GM19438 (cell line): ENCODE results near the gene SH2D6.
"Not testable (repeated sequence)": the region's sequence is repeated elsewhere in the genome, so short reads cannot be mapped to it uniquely, and the experiment has no call there.

Source experiments
- ATAC-seq: cut with Tn5 transposase; IDR thresholded peaks from one replicate; pipeline ENCODE4 v1.9.1; 2021; ENCODE audit warnings: low read depth; ENCODE audit not compliant: unreplicated experiment

SH2D6 gene

DNA sequence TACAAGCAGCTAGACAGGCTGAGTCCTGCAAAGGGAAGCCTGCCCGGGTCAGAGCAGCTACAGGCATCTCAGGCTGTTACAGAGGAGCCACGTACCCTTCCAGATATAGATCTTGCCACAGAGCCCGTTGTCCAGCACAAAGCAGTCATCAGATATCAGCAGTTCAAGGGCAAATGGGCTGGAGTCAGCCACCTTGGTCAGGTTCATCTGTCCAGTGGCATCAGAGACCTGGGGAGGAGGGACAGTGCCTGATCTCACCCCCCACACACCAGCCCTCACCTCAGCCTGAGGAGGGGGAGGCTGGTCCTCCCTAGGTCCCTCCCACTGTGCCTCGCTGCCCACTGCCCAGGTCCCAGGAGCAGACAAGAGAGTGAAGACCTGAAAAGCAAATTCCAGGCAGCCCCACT, 20.6 kb upstream of the SH2D6 start:
- ATAC-seq, result no peak

DNA sequence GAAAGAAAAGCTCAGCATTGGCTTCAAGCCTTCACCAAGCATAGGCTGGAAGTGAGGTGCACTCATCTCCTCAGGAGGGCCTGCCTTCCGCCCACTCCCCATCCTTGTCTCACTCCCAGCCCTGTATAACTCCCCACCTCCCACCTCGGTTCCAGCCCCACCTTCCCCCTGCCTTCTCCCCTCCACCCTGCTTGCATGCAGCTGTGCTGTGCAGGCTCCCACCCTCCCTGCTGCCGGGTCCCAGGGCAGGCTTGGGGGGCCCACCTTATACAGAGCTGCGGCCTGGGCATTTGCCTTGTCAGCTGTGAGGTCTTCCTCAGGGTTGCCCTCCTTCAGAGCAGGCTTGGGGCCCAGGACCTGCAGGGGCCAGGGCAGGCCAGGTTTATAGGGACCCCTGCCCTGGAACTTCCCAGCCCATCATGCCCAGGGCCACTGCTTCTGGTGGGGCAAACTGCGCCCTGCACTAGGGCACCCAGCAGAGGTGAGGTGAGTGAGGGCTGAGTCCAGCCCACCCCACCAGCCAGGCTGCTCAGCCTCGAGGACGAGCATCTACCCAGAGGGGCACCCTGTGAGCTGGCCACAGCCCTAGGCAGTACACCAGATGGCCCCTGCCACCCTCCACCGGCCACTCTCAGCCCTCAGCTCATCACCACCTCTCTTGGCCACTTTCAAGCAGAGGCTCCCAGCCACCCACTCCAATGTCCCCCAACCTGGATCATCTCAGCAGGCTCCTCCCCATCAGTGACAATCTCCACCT, 19.9 kb upstream of the SH2D6 start:
- no peak for ATAC-seq

DNA sequence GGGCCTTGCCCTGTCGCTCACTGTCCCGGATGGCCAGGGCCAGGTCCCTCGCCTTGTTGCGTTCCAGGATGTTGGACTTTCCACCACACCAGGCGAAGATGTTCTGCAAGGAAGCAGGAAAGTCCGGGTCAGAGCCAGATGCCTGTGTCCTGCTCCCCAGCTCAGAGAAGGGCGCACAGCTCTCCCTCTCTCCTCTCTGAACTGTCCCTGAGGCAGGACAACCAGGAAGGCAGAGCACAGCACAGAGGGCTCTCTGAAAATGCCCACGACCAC, 19.4 kb upstream of the SH2D6 start:
- ATAC-seq, result no peak

DNA sequence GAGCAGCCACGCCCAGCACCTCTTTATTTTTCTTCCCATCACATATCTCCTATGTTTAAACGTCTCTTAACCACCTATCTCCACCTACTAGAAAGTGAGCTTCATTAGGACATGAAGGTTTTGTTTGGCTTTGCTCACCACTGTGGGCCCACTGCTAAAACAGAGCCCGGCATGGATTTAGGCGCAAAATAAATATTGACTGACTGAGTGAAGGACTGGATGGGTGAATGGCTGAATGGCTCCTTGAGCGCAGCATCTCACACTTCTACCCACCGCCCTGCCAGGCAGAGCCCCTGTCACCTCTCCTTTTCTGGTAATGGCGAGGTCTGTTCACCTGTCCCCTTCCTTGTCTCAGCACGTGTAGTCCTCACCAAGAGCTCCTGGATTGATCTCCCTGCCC, 18.5 kb upstream of the SH2D6 start:
- no peak for ATAC-seq

DNA sequence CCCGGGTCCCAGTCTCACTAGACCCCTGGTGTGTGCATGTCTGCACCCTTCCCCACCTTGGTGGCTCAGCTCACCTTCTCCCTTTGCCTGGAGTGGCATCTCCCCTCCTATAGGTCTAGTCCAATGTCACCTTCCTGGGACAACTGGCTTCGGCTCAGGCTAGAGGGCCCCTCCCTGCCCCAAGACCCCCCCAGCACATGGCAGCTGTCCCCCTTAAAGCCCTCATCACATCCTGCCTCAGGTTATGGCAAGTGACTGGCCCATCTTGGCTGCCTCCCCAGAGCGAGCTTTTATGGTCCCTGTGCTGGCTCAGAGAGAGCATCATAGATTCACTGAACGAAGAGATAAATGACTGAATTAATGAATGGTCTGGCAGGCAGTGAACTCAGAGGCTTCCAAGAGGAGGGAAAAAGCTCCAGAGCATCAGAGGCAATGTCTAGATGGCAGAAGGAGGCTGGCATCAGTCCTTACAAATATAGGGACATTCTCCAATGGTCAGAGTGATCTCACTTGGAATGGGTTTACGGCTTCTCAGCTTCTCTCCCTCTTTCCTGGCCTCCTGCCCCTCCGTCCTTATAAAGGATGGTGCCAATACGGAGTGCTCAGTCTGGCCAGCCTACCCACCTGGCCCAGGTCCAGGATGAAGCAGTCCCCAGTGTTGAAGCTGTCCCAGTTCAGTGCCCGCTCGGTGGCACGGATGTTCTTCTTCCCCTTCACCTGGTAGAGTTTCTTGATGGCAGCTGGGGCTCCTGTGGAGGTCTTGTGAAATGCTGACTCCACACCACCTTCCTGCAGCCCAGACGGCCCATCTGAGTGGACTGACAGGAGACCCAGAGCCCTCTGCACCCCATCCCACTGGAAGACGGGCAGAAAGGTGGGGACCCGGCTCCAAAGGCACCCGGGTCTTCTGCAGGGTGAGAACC, 17.7 kb upstream of the SH2D6 start:
- no peak for ATAC-seq

DNA sequence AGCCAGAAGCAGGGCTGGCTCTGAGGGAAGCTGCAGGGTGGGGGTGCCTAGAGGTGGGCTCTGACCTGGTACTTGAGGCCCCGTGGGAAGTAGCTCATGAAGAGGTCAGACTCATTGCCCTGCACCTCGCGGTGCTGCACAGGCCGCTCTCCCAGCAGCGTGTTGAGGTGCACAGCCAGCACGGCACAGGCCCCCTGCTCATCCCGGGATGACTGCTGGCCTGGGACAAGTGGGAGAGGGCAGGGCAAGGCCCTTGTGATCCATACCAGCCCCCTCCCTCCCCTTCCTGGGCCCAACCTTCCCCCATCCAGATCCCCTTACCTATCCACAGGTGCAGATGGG, 17.1 kb upstream of the SH2D6 start:
- ATAC-seq, result no peak

DNA sequence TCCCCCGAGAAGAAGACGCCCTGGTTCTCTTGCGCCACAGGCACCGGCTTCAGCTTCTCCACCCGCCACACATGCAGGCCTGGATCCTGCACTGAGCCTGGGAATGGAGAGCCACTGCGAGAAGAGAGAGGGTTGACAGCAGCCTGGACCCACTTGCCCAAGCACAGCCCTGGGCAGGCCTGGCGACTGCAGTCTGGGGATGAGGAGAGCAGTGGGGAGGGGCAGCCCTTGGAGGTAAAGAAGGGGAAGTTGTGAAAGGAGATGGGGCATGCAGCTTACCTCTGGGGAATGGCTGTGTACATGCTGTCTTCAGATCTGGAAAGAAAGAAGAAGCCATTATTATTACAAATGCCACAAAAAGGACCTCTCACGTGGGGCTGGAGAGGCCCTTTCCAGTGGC, 16.7 kb upstream of the SH2D6 start:
- no peak for ATAC-seq

DNA sequence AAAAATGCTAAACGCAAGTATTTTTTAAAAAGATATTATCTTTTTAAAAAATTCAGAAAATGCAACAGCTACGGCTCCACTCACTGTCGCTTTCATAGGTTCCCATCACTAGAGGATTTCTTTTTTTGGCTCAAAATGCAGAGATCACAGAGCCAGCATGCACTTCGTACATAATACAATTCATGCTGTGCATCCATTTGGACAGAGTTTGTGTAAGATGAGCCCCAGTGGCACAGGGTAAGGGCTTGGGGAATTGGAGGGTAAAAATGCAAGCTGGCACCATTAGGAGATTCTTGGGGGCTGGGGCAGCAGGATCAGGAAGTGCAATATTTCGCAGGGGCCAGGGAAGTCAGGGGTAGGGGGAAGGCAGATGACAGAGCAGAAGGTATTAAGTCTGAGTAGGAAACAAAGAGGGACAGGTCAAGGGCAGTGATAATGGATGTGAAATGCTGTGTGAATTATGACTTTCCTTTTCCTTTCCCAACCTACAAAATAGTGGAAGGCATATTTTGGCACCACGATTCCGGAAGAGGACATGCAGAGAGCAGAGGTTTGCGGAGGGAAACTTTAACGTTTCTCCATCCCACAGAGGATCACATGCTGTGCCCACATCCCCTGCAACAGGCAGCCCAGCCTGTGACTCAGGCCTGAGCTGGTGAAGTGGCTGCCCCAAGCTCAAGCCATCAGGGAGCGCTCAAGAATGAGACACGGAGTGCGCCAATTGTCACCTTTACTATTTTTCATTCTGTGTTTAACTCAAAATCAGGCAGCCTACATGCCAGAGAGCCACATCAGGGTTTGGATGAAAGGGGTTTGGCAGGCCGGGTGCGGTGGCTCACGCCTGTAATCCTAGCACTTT, 13.1 kb upstream of the SH2D6 start:
- ATAC-seq, result peak; percentile 45

DNA sequence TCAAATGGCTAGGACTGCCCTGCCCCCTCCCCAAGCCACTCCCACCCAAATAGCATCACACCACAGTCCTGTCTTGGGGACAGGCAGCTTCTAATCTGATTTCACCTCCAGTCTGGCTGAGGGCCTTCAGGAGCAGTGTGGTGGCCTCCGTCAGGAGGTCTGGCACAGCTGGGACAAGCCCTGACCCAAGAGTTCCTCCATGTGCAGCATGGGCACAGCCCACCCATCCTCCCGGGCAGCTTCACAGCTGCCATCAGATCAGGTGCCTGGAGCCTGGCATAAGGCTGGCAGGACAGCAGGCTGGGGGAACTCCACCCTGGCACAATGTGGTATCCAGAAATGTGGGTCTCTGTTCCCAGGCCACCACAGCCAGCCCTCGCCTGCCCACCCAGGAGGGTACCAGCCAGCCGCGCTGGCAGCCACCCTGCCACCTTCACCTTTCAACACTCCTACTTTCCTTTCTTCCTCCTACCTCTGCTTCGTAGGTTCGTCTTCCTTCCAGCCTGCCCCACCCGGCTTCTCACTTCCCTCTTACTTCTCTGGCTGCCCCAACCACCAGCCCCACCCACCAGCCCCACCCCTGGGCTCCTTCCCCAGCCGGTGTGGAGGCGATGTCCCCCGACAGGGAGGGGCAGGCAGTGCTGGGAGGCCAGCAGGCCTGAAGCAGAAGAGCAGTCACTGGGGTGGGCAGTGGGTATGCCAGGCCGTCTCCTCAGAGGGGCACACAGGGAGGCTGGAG, 8.5 kb upstream of the SH2D6 start, which contains the start of gene CAPG:
Gene CAPG, minus strand, starts transcription at position 522 of the 739 bp plus-strand sequence. CDS start 8,221 bp downstream, outside the sequence.
- peak; percentile 53 for ATAC-seq

DNA sequence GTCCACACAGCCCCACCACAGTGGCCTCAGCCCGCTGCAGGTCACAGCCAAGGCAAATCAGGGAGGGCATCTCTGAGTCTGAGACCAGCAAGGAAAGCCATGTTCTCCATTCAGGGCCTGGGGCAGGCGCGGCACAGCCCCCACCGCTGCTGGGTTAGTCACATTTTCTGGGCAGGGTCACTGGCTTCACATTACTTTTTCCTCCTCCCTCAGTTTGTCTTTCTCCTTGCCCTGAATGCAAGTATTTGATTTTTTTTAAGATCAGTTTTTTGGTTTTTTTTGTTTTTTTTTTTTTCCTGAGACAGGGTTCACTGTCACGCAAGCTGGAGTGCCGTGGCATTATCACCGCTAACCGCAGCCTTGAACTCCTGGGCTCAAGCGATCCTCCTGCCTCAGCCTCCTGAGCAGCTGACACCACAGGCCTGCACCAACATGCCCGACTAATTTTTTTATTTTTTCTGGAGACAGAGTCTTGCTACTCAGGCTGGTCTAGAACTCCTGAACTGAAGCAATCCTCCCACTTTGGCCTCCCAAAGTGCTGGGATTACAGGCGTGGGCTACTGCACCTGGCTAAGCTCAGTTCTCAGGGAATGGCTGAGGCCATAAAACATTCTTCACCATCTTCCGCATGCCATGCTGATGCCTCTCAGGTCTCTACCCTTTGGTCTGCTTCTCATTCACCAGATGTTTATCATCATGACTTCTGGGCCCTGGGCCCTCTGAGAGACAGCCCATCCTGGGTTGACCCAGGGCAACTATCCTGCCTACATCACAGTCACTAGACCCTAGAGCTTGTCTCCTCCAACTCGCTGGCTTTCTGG, 7.7 kb upstream of the SH2D6 start:
- peak; percentile 21 for ATAC-seq

DNA sequence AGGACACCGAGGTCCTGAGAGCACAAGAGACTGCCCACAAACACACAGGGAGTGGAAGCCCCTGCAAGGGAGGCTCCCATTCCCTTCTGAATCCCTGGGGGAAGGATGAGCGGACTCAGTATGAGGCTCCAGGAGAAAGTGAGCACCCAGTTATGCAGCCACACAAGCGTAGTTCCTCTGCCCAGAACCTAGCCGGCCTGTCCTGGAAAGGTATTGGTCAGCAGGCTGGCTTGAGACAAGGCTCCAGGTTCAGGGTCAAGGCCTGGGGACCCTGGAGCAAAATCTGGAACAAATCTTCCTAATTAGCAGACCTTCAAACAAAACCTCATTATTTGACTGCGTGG, 7.1 kb upstream of the SH2D6 start:
- ATAC-seq, result no peak

DNA sequence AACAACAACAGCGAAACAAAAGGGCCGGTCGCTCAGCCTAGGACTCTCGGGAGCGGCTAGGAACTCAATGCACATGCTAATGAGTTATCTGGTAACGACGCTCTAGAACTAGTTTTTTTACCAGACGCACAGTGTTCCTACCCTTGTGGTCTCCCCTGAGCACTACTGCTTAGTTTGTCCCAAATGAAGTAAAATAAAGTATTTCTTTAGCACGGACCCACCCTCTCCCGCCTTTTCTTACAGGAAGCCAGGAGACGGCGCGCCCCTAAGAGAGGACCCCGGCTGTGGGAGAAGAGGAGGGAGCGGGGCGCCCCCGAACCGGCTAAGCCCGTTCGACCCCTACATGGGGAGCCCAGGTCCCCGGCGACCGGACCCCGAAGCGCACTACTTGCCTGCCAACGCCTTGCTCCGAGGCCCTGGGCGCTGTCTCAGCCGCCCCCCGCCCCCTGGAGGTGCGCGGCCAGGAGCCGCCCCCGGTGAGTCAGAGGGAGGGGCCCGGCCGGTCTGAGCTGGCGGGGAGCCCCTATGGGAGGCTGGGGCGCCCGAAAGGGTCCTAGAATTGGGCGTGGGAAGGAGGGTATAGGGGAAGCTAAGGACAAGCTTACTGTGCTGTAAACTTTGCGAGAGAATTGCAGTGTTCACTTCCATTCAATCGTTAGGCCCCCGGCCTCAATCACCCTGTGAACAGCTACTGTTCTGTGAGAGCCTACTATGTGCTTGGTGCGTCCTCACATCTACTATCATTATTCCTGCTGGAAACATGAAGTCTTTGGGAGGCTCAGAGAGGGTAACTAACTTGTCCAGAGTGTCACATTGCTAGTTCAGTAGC, 4.7 kb upstream of the SH2D6 start:
- ATAC-seq, result no peak

DNA sequence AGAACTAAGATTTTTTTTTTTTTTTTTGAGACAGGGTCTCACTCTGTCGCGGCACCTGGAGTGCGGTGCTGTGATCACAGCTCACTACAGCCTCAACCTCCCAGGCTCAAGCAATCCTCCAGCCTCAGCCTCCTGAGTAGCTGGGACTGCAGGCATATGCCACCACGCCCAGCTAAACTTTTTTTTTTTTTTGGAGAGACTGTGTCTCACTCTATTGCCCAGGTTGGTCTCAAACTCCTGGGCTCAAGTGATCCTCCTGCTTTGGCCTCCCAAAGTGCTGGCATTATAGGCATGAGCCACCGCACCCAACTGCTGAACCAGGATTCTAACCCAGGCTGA, 4.1 kb upstream of the SH2D6 start:
- not testable (repeated sequence) for ATAC-seq

DNA sequence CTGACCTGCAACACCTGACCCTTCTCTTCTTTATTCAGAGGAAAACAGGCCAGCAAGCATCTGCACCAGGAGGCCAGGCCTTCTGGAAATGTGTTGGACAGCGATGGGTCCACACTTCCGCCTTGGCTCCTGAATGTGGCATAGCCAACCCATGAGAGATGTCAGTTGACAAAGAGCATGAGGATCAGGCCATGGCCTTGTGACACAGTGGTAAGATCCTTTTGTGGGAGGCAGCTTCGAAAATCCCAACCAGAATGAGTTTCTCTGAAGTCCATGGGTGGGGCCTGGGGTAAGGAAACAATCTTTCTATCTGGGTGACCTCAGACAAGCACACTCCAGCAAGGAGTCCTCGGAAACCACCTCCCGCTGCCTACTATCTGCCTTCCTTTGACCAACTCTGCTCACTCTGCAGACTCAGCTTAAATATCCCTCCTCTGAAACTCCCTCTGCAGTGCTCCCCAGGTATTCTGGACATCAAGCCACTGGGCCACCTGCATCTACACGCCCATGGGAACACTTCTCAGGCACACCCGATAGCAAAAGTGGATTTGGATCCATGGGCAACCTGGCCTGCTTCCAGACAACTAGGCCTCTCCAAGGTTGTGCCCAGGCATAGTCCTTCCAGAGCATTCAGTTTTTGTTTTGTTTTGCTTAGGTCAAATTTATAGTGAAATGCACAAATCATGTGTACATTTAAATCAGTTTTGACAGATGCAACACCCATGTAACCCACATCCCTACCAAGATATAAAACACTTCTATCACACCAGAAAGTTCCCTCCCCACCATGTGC, 3.6 kb upstream of the SH2D6 start:
- no peak for ATAC-seq

DNA sequence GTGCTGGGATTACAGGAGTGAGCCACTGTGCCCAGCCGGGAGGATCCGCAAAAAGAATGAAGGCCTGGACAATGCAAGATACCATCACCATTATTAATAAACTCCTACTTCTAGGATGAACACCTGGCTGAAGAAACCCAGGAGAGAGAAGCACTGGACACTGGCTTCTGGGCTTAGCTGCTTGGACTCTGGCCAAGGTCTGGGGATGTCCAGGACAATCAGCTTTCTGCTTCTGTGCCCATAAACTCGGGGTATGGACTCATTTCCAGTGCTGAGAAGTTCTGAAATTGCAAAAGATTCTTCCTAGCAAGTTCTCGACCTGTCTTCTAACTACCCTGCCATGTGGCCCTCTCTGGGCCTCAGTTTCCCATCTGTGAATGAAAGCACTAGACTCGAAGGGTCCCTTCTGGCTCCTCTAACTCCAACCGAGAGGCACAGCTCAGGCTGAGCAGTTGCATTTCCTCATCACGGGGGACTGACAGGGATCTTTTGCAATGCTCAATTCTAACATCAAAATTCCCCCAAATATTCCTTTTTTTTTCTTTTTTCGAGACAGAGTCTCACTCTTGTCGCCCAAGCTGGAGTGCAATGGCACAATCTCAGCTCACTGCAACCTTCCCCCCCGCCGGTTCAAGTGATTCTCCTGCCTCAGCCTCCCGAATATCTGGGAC, 2.4 kb upstream of the SH2D6 start:
- no peak for ATAC-seq

DNA sequence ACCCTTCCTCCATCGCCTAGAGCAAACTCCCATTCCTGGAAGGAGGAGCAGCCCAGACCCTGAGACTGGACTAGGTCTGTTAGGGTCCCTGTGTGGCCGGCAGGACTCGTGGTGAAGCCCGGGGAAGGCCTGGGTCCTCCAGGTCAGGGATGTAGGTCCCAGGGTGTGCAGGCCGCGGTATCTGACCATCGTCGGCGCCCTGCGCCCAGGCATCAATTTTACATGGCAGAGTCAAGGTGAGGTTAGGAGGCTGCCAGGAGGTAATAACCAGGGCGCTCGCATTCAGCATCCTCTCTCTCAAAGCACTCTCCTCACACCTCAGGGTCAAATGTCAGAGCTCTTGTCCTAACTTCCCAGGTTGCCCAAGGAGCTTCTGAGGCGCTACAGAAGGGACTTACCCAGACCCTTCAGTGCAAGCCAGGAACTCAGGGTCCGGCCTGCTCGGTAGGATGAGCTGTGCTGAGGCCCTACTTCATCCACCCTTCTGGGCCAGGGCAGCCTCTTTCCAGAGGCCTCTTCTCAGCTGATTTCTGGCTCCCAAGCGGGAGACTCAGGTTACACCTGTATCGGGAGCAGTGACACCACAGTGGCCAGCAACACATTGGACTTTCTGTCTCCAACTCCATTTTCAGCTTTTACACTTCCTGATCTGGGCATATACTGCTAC, 628 bp downstream of the SH2D6 start:
- ATAC-seq, result no peak
